ENCODE results near the gene ZNF714. TPM values are rescaled to one million over a fixed set of nuclear protein-coding genes. Genes with fewer than 3 reads are reported as not detected.

The ZNF714 gene
- total RNA-seq, 3 donors from 2014 or later (not counting 1 experiment from before 2014, with no cell fraction given), result 12.5 to 15.0 (median 14.7) TPM

GRCh38 chr19:21141787-21142464, 59.9 kb downstream of the ZNF714 start, which contains the start of gene ZNF431:
Gene ZNF431 (plus strand): TSS chr19:21142040. CDS start chr19:21142184, 144 bp downstream.
- Mint-ChIP-seq H3K27ac (peak within 1 kb of the TSS; percentile 95 to 98), H3K9me3 (no peaks in the 10 kb centered on the region), H3K4me1 (peaks cover 33 to 44% of the 10 kb centered on the region in 2 donors), H3K36me3 (peaks cover 6% of the 10 kb centered on the region), H3K4me3 (peak within 1 kb of the TSS; percentile 95), H3K27me3 (ENCODE audit: low read depth in 2 of 2) (no peaks in the 10 kb centered on the region)
- peak; percentile 97 to 99 (median 99) for ATAC-seq
- Histone ChIP-seq H3K27me3 (ENCODE audit: control insufficient read depth, insufficient read depth, low read length) (no peaks in the 10 kb centered on the region), H3K9me3 (ENCODE audit: control insufficient read depth, insufficient read depth, low read length) (no peaks in the 10 kb centered on the region), H3K4me1 (ENCODE audit: control insufficient read depth, insufficient read depth, low read length) (peaks cover 9% of the 10 kb centered on the region), H3K36me3 (ENCODE audit: control insufficient read depth, insufficient read depth, low read length) (peaks cover 19% of the 10 kb centered on the region), H3K4me3 (ENCODE audit: low read length) (peak within 1 kb of the TSS; percentile 62), H3K27ac (ENCODE audit: low read length) (peak within 1 kb of the TSS; percentile 79)
- intact Hi-C loops (cut with micrococcal nuclease), result loop anchor here (1.0 to 10.0 kb wide), 5 partner anchors 60 to 577 kb away; partner anchors contain the start of genes ZNF429, ZNF430, ZNF708 and ZNF714
- peak; percentile 87 to 95 for DNase-seq
- WGBS (ENCODE audit: insufficient coverage), result under 1% methylated on average over 30 of the region's 30 CpGs
- TF ChIP-seq CTCF (IDR thresholded peaks at IDR 0.05), result no peak

- Mint-ChIP-seq H3K27me3 (ENCODE audit: low read depth in 2 of 2) (no peaks in the 10 kb centered on the region), H3K36me3 (peaks cover 6% of the 10 kb centered on the region), H3K4me1 (peaks cover 39 to 44% of the 10 kb centered on the region in 2 donors), H3K9me3 (no peaks in the 10 kb centered on the region), H3K27ac (peak overlapping the region; percentile 95 to 98), H3K4me3 (peak overlapping the region; percentile 95)
- Histone ChIP-seq H3K4me3 (ENCODE audit: low read length) (no peak overlapping the region), H3K27ac (ENCODE audit: low read length) (no peak overlapping the region), H3K36me3 (ENCODE audit: control insufficient read depth, insufficient read depth, low read length) (peaks cover 24% of the 10 kb centered on the region), H3K9me3 (ENCODE audit: control insufficient read depth, insufficient read depth, low read length) (no peaks in the 10 kb centered on the region), H3K27me3 (ENCODE audit: control insufficient read depth, insufficient read depth, low read length) (no peaks in the 10 kb centered on the region), H3K4me1 (ENCODE audit: control insufficient read depth, insufficient read depth, low read length) (peaks cover 9% of the 10 kb centered on the region)
- intact Hi-C loops (cut with micrococcal nuclease), result loop anchor here (5.0 to 10.0 kb wide), 4 partner anchors 119 to 579 kb away; partner anchors contain the start of genes ZNF429, ZNF430, ZNF708 and ZNF737
- TF ChIP-seq CTCF (IDR thresholded peaks at IDR 0.05), result no peak
- ATAC-seq (no peak), DNase-seq (no peak)
- WGBS (ENCODE audit: insufficient coverage), result 95% methylated on average over 5 of the region's 5 CpGs
Measured at GRCh38 chr19:21143428-21143827, 61.4 kb downstream of the ZNF714 start.

GRCh38 chr19:21143854-21144253, 61.9 kb downstream of the ZNF714 start:
- Mint-ChIP-seq H3K4me1 (peaks cover 43 to 44% of the 10 kb centered on the region in 2 donors), H3K27ac (peak overlapping the region; percentile 95 to 98), H3K36me3 (peaks cover 6% of the 10 kb centered on the region), H3K9me3 (no peaks in the 10 kb centered on the region), H3K27me3 (ENCODE audit: low read depth in 2 of 2) (no peaks in the 10 kb centered on the region), H3K4me3 (peak overlapping the region; percentile 95)
- TF ChIP-seq CTCF (IDR thresholded peaks at IDR 0.05), result no peak
- Histone ChIP-seq H3K27ac (ENCODE audit: low read length) (no peak overlapping the region), H3K9me3 (ENCODE audit: control insufficient read depth, insufficient read depth, low read length) (no peaks in the 10 kb centered on the region), H3K27me3 (ENCODE audit: control insufficient read depth, insufficient read depth, low read length) (no peaks in the 10 kb centered on the region), H3K36me3 (ENCODE audit: control insufficient read depth, insufficient read depth, low read length) (peaks cover 24% of the 10 kb centered on the region), H3K4me3 (ENCODE audit: low read length) (no peak overlapping the region), H3K4me1 (ENCODE audit: control insufficient read depth, insufficient read depth, low read length) (peaks cover 9% of the 10 kb centered on the region)
- DNase-seq (no peak), ATAC-seq (no peak)
- WGBS (ENCODE audit: insufficient coverage), result 82% methylated on average over 1 of the region's 1 CpG
- intact Hi-C loops (cut with micrococcal nuclease), result loop anchor here (5.0 to 10.0 kb wide), 4 partner anchors 119 to 579 kb away; partner anchors contain the start of genes ZNF429, ZNF430, ZNF708 and ZNF737

All from natural killer cell (primary cell).